22Rv1 (cell line): Measurements from ENCODE around the gene TSPAN12.

Source experiments
- CTCF ChIP-seq: fragments of 450-650 bp; IDR thresholded peaks from 2 replicates; pipeline ENCODE4 v1.5.1; 2017; ENCODE audit warnings: mild to moderate bottlenecking
- ZFX ChIP-seq: fragments of 450-650 bp; IDR thresholded peaks from 2 replicates; pipeline ENCODE4 v1.6.1; 2017; ENCODE audit warnings: antibody characterized with exemption, borderline replicate concordance

- TF ChIP-seq CTCF (no peak), ZFX (no peak)
Measured at GRCh38 chr7:120827371-120828118, 30.4 kb downstream of the TSPAN12 start.
